DMS 273 treated with DMSO at 0.1 percent for 48 hours (cell line): ENCODE results near the gene ADGRG2.

Source experiments
- DNase-seq: peaks from one replicate; lab custom pipeline; 2025; lab: John Stamatoyannopoulos, UW

Gene ADGRG2

DNA sequence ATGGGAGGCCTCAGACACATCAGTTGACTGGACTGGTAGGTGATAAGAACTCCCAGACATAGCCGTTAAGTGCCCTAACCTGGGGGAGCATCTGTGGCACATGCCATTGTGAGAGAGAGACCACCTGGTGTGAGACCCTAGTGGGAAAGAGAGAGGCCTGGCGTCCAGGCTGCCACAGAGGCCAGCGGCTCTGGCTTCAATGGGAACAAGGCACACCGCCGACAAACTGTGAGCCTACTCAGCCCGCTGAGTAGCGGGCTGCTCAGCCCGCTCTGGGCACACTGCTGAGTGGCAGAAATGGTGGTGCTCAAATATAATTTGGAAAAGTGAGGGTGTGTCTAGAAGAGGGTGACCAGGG is 172.3 kb downstream of the ADGRG2 start:
- no peak for DNase-seq

DNA sequence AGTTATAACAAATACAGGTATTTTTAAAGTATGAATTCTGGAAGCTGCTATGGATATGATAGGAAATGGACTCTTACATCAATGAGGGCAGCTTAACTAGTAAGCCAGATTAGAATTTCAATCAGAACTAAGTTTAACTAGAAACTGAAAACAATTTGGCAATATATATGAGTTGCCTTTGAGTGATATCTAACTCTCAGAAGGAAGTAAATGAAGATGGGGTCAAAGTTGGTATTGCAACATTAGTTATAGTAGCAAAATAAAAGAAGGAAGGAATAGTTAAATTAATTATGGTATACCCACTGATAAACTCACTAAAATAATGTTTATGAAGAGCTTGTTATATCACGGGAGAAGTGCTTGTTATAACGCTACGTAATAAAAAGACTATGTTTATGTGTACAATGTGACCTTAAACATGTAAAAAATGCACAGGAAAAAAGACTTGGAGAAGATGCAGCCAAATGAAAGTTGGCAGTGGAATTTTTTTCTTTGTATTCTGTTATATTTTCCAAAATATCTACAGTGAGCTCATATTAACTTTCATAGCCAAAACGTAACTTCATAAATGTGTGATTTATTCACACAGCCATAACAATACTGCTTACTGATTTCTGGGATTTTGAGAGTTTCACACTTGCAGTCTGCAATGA is 172.9 kb downstream of the ADGRG2 start:
- no peak for DNase-seq

DNA sequence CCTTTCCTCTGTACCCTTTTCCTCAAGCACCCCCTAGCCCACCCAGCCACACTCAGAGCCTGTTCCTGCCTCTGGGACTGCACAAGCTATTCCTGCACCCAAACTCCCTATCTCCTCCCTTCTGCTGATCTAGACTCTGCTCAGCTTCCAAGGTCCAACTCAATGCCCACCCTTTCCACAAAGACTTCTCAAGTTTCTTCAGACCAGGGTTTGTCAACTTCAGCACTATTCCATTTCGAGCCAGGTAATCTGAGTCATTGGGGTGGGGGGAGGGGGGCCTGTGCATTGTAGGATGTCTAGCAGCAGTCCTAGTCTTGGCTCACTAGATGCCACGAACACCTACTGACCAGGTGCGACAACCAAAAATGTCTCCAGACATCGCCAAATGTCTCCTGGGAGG is 175.7 kb downstream of the ADGRG2 start:
- no peak for DNase-seq

DNA sequence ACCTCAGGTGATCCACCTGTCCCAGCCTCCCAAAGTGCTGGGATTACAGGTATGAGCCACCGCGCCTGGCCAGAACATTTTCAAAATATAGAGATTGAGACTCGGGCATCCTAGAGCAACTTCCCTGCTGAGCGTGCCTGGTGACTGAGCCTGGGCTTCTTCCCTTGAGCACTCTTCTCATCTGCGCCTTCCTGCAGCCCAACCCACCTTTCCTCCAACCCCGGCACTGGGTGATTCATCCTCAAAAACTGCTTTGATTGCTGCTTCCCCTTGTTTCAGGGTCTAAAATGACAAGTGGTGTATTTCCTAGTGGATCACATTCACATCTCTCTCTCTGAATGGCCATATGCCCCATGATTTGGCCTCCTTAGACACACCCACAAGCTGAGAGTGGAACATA is 176.1 kb downstream of the ADGRG2 start:
- no peak for DNase-seq

DNA sequence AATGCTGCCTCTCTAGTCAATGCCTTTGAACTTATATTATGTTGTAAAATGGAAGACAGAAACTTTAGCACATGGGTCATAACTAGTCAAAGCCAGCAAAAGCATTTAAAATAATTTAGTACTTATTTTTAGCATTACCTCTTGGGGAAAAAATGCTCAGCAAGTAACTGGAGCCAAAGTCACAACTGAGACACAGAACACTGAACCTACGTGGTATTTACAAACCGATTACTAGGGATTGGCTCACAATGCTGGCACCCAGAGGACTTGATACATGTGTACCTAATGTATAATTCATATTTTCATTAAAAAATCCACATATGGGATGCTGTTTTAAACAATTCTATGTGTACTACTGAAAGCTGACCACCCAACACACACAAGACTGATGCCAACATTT is 176.8 kb downstream of the ADGRG2 start:
- no peak for DNase-seq

DNA sequence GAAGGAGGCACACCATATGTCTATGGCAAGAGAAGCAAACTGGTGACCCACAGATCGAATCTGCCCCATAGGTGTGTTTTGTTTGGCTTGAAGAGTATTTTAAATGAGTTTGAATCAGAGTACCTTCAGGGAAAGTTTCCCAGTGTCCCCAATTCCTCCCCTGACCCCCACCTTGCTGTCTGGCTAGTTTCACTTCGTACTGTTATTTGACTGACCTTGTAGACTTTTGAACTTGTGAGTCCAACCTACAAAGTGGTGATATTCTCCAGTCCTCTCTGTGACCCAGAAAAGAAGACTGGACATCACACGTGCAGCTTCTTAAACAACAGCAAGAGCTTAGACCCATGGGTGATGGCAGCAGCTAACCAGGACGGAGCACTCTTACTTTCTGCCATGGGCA is 177.8 kb downstream of the ADGRG2 start:
- DNase-seq = no peak

DNA sequence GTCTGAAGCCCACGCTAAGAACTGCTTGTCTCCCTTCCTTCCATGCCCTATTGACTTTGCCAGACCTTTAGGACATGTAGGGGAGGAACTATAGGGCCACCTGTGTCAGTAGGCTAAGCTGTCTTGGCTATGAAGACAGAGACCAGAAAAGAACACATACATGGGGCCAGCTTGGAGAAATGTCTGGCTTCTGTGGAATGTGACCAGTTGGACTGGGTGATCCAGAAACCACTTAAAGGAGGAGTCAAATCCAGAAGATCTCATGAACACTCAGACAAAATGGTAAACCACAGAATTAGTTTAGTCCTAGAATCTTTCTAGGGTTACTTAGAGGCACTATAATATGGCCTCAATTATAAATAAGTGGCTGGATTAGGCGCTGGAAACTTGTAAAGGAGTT is 180.4 kb downstream of the ADGRG2 start:
- no peak for DNase-seq
